SK-N-SH (cell line): ENCODE results near the gene PTCH2. TPM values are rescaled to one million over a fixed set of nuclear protein-coding genes. Genes with fewer than 3 reads are reported as not detected.

Experiments used
- GABPA ChIP-seq: IDR thresholded peaks from 2 replicates; pipeline ENCODE4 v1.4.0; 2012; ENCODE audit warnings: low read depth, mild to moderate bottlenecking
- GATA2 ChIP-seq: sonication (generic); formaldehyde crosslinking; IDR thresholded peaks from 2 replicates; pipeline ENCODE4 v1.5.0; 2020; ENCODE audit warnings: mild to moderate bottlenecking, missing genetic modification reagents
- RFX5 ChIP-seq: IDR thresholded peaks from 2 replicates; pipeline ENCODE4 v1.6.1; 2012; ENCODE audit warnings: mild to moderate bottlenecking, improper control_type of control experiment, low read length
- polyA plus RNA-seq, 3 experiments: library from polyadenylated mRNA; depleted of rRNA; stranded (reverse); fragments of >200 nt; gene quantifications; 2 replicates each; pipeline ENCODE4 v1.2.3, GENCODE V29; 2012
- small RNA-seq, 7 experiments: library from RNA; depleted of rRNA; stranded (forward); fragments of <200 nt; gene quantifications; one replicate each; pipeline ENCODE3, GENCODE V24; 2012
- TF ChIP-seq, protein P1 (sequence below): IDR thresholded peaks from 2 replicates; pipeline ENCODE4 v1.4.0; 2012; ENCODE audit warnings: low read depth
- TF ChIP-seq, protein P2 (sequence below): fragments of 150-350 bp; IDR thresholded peaks from 2 replicates; pipeline ENCODE4 v1.6.1; 2017; ENCODE audit warnings: antibody characterized with exemption, low read length, low read depth, borderline replicate concordance
- TF ChIP-seq, protein P3 (sequence below): IDR thresholded peaks from 2 replicates; pipeline ENCODE4 v1.6.1; 2012; ENCODE audit warnings: mild to moderate bottlenecking, low read depth, low read length, moderate library complexity

PTCH2 gene
- polyA plus RNA-seq, 1 of the 3 experiments (the other 2 are of a cell fraction) = 1.2 TPM

DNA sequence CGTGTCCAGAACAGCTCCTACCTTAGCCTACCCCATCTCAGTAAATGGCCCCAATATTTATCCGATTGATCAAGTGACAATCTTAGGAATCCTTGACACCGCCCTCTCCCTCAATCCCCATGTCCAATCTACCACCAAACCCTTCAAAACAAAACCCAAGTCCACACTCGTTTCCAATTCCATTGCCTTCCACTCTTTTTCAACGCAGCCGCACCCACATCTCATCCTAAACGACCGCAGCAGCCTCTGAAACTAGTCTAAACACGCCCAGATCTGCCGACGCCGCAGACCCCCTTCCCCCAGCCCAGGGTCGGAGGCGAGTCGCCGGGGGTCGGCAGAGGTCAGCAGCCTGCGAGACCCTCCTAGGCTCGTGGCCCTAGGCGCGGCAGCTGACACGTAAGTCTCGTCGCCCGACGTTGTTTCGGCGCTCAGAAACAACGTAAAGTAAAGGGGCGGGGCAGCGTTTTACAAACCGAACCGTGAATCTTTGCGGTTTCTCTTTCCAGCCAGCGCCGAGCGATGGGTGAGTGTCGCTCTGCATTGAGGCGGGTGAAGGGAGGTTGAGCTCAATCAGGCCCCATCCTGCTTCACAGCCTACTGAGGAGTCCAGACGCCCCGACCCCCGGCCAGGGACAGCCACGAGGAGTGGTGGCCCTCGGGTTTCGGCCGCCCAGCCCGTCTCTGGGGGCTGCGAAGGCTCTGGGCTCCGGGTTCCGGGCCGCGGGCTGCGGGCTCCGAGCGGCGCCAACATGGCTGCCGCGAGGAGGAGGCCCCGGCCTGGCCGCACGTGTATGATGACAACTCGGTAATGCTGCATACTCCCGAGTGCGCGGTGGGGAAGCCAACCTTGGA lies 67.7 kb downstream of the PTCH2 start, which contains the start of gene RPS8 (continued):
- TF ChIP-seq, protein P1, sequence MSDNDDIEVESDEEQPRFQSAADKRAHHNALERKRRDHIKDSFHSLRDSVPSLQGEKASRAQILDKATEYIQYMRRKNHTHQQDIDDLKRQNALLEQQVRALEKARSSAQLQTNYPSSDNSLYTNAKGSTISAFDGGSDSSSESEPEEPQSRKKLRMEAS = peak; percentile 82
- TF ChIP-seq, protein P2, sequence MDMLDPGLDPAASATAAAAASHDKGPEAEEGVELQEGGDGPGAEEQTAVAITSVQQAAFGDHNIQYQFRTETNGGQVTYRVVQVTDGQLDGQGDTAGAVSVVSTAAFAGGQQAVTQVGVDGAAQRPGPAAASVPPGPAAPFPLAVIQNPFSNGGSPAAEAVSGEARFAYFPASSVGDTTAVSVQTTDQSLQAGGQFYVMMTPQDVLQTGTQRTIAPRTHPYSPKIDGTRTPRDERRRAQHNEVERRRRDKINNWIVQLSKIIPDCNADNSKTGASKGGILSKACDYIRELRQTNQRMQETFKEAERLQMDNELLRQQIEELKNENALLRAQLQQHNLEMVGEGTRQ = no peak
- TF ChIP-seq RFX5 (no peak), GABPA (no peak), GATA2 (CRISPR knock-in tag) (no peak)
- TF ChIP-seq, protein P3, sequence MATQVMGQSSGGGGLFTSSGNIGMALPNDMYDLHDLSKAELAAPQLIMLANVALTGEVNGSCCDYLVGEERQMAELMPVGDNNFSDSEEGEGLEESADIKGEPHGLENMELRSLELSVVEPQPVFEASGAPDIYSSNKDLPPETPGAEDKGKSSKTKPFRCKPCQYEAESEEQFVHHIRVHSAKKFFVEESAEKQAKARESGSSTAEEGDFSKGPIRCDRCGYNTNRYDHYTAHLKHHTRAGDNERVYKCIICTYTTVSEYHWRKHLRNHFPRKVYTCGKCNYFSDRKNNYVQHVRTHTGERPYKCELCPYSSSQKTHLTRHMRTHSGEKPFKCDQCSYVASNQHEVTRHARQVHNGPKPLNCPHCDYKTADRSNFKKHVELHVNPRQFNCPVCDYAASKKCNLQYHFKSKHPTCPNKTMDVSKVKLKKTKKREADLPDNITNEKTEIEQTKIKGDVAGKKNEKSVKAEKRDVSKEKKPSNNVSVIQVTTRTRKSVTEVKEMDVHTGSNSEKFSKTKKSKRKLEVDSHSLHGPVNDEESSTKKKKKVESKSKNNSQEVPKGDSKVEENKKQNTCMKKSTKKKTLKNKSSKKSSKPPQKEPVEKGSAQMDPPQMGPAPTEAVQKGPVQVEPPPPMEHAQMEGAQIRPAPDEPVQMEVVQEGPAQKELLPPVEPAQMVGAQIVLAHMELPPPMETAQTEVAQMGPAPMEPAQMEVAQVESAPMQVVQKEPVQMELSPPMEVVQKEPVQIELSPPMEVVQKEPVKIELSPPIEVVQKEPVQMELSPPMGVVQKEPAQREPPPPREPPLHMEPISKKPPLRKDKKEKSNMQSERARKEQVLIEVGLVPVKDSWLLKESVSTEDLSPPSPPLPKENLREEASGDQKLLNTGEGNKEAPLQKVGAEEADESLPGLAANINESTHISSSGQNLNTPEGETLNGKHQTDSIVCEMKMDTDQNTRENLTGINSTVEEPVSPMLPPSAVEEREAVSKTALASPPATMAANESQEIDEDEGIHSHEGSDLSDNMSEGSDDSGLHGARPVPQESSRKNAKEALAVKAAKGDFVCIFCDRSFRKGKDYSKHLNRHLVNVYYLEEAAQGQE = 0 out of 2 replicates have a peak, but pooled peaks have one; percentile 29

Small RNAs within 50 kb of the gene (small RNA-seq; reads per million reads assigned to genes)
- gene AL136380.1 (0 reads per million in 7 experiments), gene SNORD38A (102 to 1,885 (median 1,009) reads per million in 7 experiments), gene SNORD38B (0 reads per million in 7 experiments), gene SNORD46 (0.13 to 235 (median 4.2) reads per million in 7 experiments), gene SNORD55 (0 reads per million in 7 experiments)

Other genes starting within 250 kb of the PTCH2 start
- gene TMEM53, start 168.8 kb downstream of the PTCH2 start, polyA plus RNA-seq (2012; rRNA removed) = 14.9 and 16.9 TPM in 2 replicates
- 6.6 and 10.5 TPM in 2 replicates for gene ARMH1, start 168.5 kb downstream of the PTCH2 start, polyA plus RNA-seq (2012; rRNA removed)
- gene RNU5D-1, start 112.1 kb downstream of the PTCH2 start, polyA plus RNA-seq (2012; rRNA removed) = not detected in 2 replicates
- gene KIF2C, start 103.4 kb downstream of the PTCH2 start, polyA plus RNA-seq (2012; rRNA removed) = 20.7 and 22.2 TPM in 2 replicates
- gene RPS8, start 67.7 kb downstream of the PTCH2 start, polyA plus RNA-seq (2012; rRNA removed) = 3,303 and 3,363 TPM in 2 replicates
- 0.08 and 0.12 TPM in 2 replicates for gene BEST4, start 55.1 kb downstream of the PTCH2 start, polyA plus RNA-seq (2012; rRNA removed)
- gene PLK3, start 42.9 kb downstream of the PTCH2 start, polyA plus RNA-seq (2012; rRNA removed) = 68.3 and 82.8 TPM in 2 replicates
- gene DYNLT4, start 35.9 kb downstream of the PTCH2 start, polyA plus RNA-seq (2012; rRNA removed) = 0.37 and 0.61 TPM in 2 replicates
- 36.9 and 37.9 TPM in 2 replicates for gene BTBD19, start 34.7 kb downstream of the PTCH2 start, polyA plus RNA-seq (2012; rRNA removed)
- gene EIF2B3, start 143.3 kb upstream of the PTCH2 start, polyA plus RNA-seq (2012; rRNA removed) = 21.3 and 24.8 TPM in 2 replicates
- 39.3 and 44.2 TPM in 2 replicates for gene HECTD3, start 168.1 kb upstream of the PTCH2 start, polyA plus RNA-seq (2012; rRNA removed)
- gene UROD, start 169.0 kb upstream of the PTCH2 start, polyA plus RNA-seq (2012; rRNA removed) = 230 and 247 TPM in 2 replicates